ENCODE data around the gene OR5B12. TPM values are rescaled to one million over a fixed set of nuclear protein-coding genes. Genes with fewer than 3 reads are reported as not detected.

Gene OR5B12
- total RNA-seq, 1 experiment from 2014 or later: not detected

GRCh38 chr11:58471892-58472291 is 29.9 kb upstream of the OR5B12 start:
- H3K9me3 Mint-ChIP-seq (ENCODE audit: low read depth, unreplicated experiment): peaks cover 2% of the 10 kb centered on the region
- no peak overlapping the region for H3K4me3 Mint-ChIP-seq (ENCODE audit: low read depth, unreplicated experiment)

GRCh38 chr11:58466293-58466692 is 24.3 kb upstream of the OR5B12 start:
- Mint-ChIP-seq H3K9me3 (ENCODE audit: low read depth, unreplicated experiment) (no peaks in the 10 kb centered on the region), H3K4me3 (ENCODE audit: low read depth, unreplicated experiment) (no peak overlapping the region), H3K4me1 (ENCODE audit: low read depth, unreplicated experiment) (no peaks in the 10 kb centered on the region), H3K36me3 (ENCODE audit: insufficient read depth, unreplicated experiment) (no peaks in the 10 kb centered on the region), H3K27ac (ENCODE audit: unreplicated experiment) (no peak overlapping the region), H3K27me3 (ENCODE audit: unreplicated experiment) (no peaks in the 10 kb centered on the region)
- BruUV-seq (replicated peaks): no TSS peak
- no peak for DNase-seq
- TF ChIP-seq CTCF (IDR thresholded peaks at IDR 0.05; ENCODE audit: unreplicated experiment): no peak
- intact Hi-C loops (cut with micrococcal nuclease; ENCODE audit: unreplicated experiment): no loop called here
- CTCF ChIA-PET: interaction anchor here (0.6 kb wide), 1 partner anchor 915 kb away, joined by 3 read pairs; no protein-coding TSS in a partner anchor

More at GRCh38 chr11:58471892-58472291, 29.9 kb upstream of the OR5B12 start:
- Mint-ChIP-seq H3K4me1 (ENCODE audit: low read depth, unreplicated experiment) (no peaks in the 10 kb centered on the region), H3K36me3 (ENCODE audit: insufficient read depth, unreplicated experiment) (no peaks in the 10 kb centered on the region), H3K27me3 (ENCODE audit: unreplicated experiment) (no peaks in the 10 kb centered on the region), H3K27ac (ENCODE audit: unreplicated experiment) (no peak overlapping the region)
- intact Hi-C loops (cut with micrococcal nuclease; ENCODE audit: unreplicated experiment): no loop called here
- no peak for TF ChIP-seq CTCF (IDR thresholded peaks at IDR 0.05; ENCODE audit: unreplicated experiment)
- DNase-seq: no peak
- no TSS peak for BruUV-seq (replicated peaks)
- CTCF ChIA-PET: interaction anchor here (0.7 kb wide), 1 partner anchor 87 kb away, joined by 5 read pairs; no protein-coding TSS in a partner anchor

GRCh38 chr11:58465690-58466089 is 23.7 kb upstream of the OR5B12 start:
- no peak overlapping the region for H3K4me3 Mint-ChIP-seq (ENCODE audit: low read depth, unreplicated experiment)
- H3K4me1 Mint-ChIP-seq (ENCODE audit: low read depth, unreplicated experiment): no peaks in the 10 kb centered on the region
- H3K9me3 Mint-ChIP-seq (ENCODE audit: low read depth, unreplicated experiment): no peaks in the 10 kb centered on the region
- intact Hi-C loops (cut with micrococcal nuclease; ENCODE audit: unreplicated experiment): no loop called here
- H3K27ac Mint-ChIP-seq (ENCODE audit: unreplicated experiment): no peak overlapping the region
- H3K36me3 Mint-ChIP-seq (ENCODE audit: insufficient read depth, unreplicated experiment): no peaks in the 10 kb centered on the region
- CTCF ChIA-PET: no interaction called here
- no peaks in the 10 kb centered on the region for H3K27me3 Mint-ChIP-seq (ENCODE audit: unreplicated experiment)
- no peak for TF ChIP-seq CTCF (IDR thresholded peaks at IDR 0.05; ENCODE audit: unreplicated experiment)
- DNase-seq: no peak
- no TSS peak for BruUV-seq (replicated peaks)

GRCh38 chr11:58451585-58451984 is 9.5 kb upstream of the OR5B12 start:
- Mint-ChIP-seq H3K9me3 (ENCODE audit: low read depth, unreplicated experiment) (peaks cover 7% of the 10 kb centered on the region), H3K27me3 (ENCODE audit: unreplicated experiment) (no peaks in the 10 kb centered on the region), H3K4me1 (ENCODE audit: low read depth, unreplicated experiment) (no peaks in the 10 kb centered on the region), H3K4me3 (ENCODE audit: low read depth, unreplicated experiment) (no peak overlapping the region), H3K36me3 (ENCODE audit: insufficient read depth, unreplicated experiment) (no peaks in the 10 kb centered on the region), H3K27ac (ENCODE audit: unreplicated experiment) (no peak overlapping the region)
- intact Hi-C loops (cut with micrococcal nuclease; ENCODE audit: unreplicated experiment): no loop called here
- no TSS peak for BruUV-seq (replicated peaks)
- CTCF ChIA-PET: no interaction called here
- no peak for DNase-seq
- TF ChIP-seq CTCF (IDR thresholded peaks at IDR 0.05; ENCODE audit: unreplicated experiment): no peak
